GM12892 (cell line): Measurements from ENCODE around the gene PAPSS2.

ENCODE experiments used
- DNase-seq: peaks from one replicate; pipeline ENCODE4 v3.0.0; 2011; ENCODE audit not compliant: insufficient read length
- FAIRE-seq: peaks from 2 replicates; lab custom pipeline; 2011; peaks lifted over from hg19 to GRCh38; lab: Jason Lieb, UNC
- POLR2A ChIP-seq: IDR thresholded peaks from 2 replicates; pipeline ENCODE4 v1.6.1; 2011; ENCODE audit warnings: low read depth, low read length, control low read depth
- POLR2AphosphoS5 ChIP-seq: IDR thresholded peaks from 2 replicates; pipeline ENCODE4 v1.6.1; 2011; ENCODE audit warnings: low read depth, low read length, control low read depth
- TAF1 ChIP-seq: IDR thresholded peaks from 2 replicates; pipeline ENCODE4 v1.6.1; 2011; ENCODE audit warnings: low read depth, mild to moderate bottlenecking, control low read depth, low read length, borderline replicate concordance

PAPSS2 gene

DNA sequence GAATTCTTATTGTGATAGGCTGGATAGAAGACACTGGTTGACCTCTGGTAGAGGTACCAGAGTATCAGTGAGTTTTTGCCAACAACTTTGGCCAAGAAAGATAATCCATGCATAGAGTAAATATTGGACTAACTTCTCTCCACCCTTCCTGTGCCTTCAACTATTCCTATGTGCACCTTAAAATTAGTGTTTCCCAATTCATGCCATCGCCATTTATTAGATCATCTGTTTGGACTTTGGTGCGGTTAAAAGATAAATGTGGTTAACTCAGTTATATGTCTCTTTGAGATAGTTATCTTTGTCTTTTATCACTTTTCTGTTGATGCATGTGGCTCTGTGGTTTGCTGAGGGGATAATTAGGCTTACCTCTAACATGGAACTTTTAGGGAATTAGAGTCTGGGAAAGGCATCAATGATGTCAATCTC lies 4.6 kb downstream of the PAPSS2 start:
- DNase-seq (no peak), FAIRE-seq (no peak)
- TF ChIP-seq TAF1 (no peak), POLR2AphosphoS5 (no peak), POLR2A (no peak)

DNA sequence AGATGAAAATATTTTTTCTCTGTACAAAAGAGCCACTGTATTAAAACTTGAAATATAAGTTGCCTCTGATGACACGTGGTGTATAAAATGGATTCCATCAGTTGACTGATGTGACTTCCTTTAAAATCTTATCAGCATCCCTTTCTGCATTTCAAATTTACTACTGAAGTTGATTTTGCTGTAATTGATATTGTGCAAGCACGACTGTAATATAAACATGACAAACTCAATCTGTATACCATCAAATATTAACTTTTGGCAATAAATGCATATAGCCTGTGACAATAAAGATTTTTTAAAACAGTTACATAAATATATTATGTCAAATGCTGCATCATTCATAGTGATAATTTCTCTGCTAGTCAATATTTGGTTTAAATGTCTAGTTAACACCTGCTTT lies 7.8 kb downstream of the PAPSS2 start:
- DNase-seq (no peak), FAIRE-seq (no peak)
- TF ChIP-seq TAF1: no peak
- no peak for TF ChIP-seq POLR2AphosphoS5
- TF ChIP-seq POLR2A: no peak

DNA sequence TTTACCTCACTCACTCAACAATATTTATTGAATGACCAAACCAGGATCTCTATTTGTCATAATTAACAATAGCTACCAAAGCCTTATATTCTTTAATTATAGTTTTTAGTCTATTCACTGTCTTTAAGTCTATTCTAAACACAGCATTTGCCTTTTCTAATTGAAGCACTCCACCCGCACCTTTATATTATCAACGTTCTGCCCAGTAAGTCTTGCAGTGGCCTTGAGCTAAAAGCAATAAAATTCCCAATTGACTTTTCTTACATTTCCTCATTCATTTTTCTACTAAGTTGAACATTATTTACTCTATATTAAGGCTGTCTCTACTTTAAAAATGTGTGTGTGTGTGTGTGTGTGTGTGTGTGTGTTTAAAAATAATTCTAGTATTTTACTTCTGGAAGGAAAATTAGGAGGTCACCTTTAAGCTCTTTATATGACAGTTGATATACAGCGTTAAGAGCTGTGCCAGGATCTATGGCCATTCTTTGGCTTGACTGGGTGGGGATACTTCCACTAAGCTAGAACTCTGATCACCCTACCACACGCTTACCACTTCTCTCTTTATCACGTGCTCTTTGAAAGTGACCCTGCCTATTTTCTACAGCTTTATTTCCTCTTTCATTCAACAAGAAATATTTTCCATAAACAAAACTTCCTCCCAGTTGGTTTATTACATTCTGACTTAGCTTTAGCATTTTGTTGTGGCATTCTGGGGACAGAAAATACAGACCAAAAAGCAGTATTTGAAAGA lies 8.8 kb downstream of the PAPSS2 start:
- FAIRE-seq (no peak), DNase-seq (no peak)

GRCh38 chr10:87669752-87670151 lies 10.1 kb downstream of the PAPSS2 start:
- DNase-seq (no peak), FAIRE-seq (no peak)
- no peak for TF ChIP-seq POLR2A
- TF ChIP-seq TAF1: no peak
- no peak for TF ChIP-seq POLR2AphosphoS5

More for the DNA sequence above, 8.8 kb downstream of the PAPSS2 start:
- no peak for TF ChIP-seq POLR2AphosphoS5
- no peak for TF ChIP-seq TAF1
- no peak for TF ChIP-seq POLR2A

GRCh38 chr10:87670586-87670985 lies 10.9 kb downstream of the PAPSS2 start:
- no peak for FAIRE-seq
- no peak for DNase-seq
- TF ChIP-seq POLR2A: no peak
- TF ChIP-seq POLR2AphosphoS5: no peak
- TF ChIP-seq TAF1: no peak

- no peak for DNase-seq
- no peak for TF ChIP-seq TAF1
- TF ChIP-seq POLR2A: no peak
- no peak for TF ChIP-seq POLR2AphosphoS5
- no peak for FAIRE-seq
These were observed 11.6 kb downstream of the PAPSS2 start for GRCh38 chr10:87671139-87671815.

DNA sequence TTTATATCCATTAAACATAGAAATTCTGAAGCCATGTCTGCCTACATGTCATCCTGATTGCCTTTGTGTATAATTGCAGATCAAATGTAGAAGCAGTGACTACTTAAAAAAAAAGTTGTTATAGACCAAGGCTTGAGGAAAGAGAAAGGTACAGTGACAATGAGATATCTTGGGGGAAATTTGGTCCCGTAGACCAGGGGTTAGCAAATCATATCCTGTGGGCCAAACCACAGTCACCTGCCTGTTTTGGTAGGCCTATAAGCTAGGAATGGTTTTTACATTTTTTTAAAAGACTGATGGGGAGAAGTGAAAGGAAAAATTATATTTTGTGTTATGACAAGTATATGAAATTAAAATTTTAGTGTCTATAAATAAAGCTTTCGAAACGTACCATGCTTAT lies 12.9 kb downstream of the PAPSS2 start:
- TF ChIP-seq POLR2A (no peak), TAF1 (no peak), POLR2AphosphoS5 (no peak)
- no peak for DNase-seq
- FAIRE-seq: no peak

- no peak for DNase-seq
- TF ChIP-seq POLR2AphosphoS5 (no peak), POLR2A (no peak), TAF1 (no peak)
- FAIRE-seq: no peak
These were observed 15.3 kb downstream of the PAPSS2 start for GRCh38 chr10:87674943-87675342.

- no peak for DNase-seq
- TF ChIP-seq POLR2AphosphoS5: no peak
- no peak for TF ChIP-seq TAF1
- TF ChIP-seq POLR2A: no peak
- no peak for FAIRE-seq
These were observed 16.0 kb downstream of the PAPSS2 start for GRCh38 chr10:87675396-87676376.

- FAIRE-seq: no peak
- TF ChIP-seq TAF1: no peak
- TF ChIP-seq POLR2AphosphoS5: no peak
- TF ChIP-seq POLR2A: no peak
- DNase-seq: no peak
These were observed 17.9 kb downstream of the PAPSS2 start for GRCh38 chr10:87677595-87677994.

- no peak for FAIRE-seq
- no peak for TF ChIP-seq TAF1
- no peak for TF ChIP-seq POLR2AphosphoS5
- TF ChIP-seq POLR2A: no peak
- DNase-seq: no peak
These were observed 18.6 kb downstream of the PAPSS2 start for GRCh38 chr10:87678302-87678701.
